Measurements from ENCODE around the gene GGTLC1. TPM values are rescaled to one million over a fixed set of nuclear protein-coding genes. Genes with fewer than 3 reads are reported as not detected.
"Not testable (repeated sequence)": the region's sequence is repeated elsewhere in the genome, so short reads cannot be mapped to it uniquely, and the experiment has no call there.

GGTLC1 gene
- total RNA-seq, 1 donor from 2014 or later: not detected

DNA sequence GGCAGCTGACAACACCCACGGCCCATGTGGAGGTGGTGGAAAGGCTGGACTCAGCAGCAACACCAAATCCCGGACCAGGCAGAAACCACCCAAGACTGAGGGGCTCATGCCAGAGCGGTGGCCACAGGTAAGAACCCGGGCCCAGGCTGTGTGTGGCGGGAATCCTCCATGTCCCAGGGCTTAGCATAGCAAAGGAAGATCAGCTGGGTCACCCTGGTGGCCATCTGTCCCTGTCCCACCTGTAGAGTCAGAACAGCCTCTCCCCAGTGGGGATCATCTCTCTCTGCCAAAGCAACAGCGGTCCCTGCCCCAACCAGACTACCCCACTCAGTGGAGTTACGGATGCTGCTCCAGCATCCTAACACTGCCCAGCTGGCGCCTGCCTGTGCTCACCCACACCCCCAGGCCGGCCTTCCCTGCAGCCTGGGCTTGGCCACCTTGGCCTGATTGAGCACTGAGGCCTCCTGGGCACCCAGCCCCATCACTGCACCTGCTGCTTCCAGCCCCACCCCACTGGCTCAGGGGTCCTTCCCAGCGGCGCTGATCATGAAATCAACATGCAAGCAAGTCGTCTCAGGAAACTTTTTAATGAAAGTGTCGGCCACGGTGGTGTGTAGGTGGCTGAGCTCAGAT lies 5.5 kb upstream of the GGTLC1 start:
- not testable (repeated sequence) for DNase-seq

GRCh38 chr20:23993440-23993839 lies 4.9 kb upstream of the GGTLC1 start:
- not testable (repeated sequence) for DNase-seq

GRCh38 chr20:23990296-23990695 lies 1.7 kb upstream of the GGTLC1 start:
- not testable (repeated sequence) for DNase-seq

- not testable (repeated sequence) for DNase-seq
Observed at GRCh38 chr20:23988966-23989365, 387 bp upstream of the GGTLC1 start.

GRCh38 chr20:23986716-23987115 lies 1.9 kb downstream of the GGTLC1 start:
- not testable (repeated sequence) for DNase-seq

GRCh38 chr20:23986310-23986709 lies 2.3 kb downstream of the GGTLC1 start:
- not testable (repeated sequence) for DNase-seq

- not testable (repeated sequence) for DNase-seq
Observed at GRCh38 chr20:23985790-23986225, 2.8 kb downstream of the GGTLC1 start.

DNA sequence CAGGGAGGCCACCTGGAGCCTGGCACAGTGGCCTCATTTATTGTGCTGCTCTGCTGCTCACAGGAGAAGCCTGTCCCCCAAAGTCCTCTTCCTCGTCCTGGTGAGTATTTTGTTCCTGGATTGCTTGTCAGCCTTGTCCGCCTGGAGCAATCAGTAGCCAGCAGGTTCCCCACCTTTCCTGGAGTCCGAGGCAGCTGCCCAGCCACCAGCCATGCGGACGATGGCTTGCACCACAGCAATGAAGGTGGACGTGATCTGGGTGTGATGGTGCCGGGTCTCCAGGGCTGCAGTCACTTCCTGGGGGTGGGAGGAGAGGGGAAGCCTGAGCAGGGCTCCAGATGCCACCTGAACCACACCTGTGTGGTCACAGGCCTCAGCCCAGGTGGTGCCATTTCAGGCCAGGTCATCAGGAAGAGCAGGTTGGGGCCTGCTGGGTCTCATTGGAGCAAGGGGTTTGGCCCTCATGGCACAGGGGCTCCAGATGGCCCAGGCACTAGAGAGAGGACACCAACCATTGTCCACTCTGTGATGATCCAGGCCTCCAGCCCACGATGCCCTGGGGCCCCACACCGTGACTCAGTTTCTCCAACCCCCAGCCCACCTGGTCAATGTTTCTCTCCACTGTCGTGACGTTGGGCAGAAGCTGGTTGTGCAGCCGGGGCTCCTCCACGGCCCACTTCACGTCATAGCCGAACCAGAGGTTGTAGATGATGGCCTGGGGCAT lies 3.4 kb downstream of the GGTLC1 start:
- DNase-seq: not testable (repeated sequence)

DNA sequence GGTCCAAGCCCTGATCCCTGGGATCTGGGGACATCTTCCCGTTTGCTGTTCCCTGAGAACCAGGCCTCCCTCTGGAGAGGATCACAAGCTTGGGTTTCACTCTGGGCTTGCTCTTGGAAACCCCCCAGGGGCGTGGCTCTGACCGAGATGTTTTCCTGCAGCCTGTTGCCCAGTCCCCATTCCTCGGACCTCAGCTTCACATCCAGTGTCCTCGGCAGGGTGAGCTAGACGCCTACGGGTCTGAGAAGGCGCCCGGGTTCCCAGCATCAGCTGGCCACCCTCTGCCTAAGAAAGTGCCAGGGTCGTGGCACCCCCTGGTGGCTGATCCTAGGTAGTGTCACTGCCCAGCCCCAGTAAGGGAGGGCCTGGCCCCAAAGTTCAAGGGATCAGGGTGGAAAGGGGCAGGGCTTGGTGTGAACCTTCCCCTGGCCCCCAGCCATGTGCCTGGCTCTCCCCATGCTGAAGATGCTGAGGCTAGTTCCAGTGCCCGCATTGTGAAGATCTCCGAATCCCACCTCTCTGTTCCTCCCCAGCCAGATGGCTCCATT lies 4.0 kb downstream of the GGTLC1 start:
- not testable (repeated sequence) for DNase-seq

DNA sequence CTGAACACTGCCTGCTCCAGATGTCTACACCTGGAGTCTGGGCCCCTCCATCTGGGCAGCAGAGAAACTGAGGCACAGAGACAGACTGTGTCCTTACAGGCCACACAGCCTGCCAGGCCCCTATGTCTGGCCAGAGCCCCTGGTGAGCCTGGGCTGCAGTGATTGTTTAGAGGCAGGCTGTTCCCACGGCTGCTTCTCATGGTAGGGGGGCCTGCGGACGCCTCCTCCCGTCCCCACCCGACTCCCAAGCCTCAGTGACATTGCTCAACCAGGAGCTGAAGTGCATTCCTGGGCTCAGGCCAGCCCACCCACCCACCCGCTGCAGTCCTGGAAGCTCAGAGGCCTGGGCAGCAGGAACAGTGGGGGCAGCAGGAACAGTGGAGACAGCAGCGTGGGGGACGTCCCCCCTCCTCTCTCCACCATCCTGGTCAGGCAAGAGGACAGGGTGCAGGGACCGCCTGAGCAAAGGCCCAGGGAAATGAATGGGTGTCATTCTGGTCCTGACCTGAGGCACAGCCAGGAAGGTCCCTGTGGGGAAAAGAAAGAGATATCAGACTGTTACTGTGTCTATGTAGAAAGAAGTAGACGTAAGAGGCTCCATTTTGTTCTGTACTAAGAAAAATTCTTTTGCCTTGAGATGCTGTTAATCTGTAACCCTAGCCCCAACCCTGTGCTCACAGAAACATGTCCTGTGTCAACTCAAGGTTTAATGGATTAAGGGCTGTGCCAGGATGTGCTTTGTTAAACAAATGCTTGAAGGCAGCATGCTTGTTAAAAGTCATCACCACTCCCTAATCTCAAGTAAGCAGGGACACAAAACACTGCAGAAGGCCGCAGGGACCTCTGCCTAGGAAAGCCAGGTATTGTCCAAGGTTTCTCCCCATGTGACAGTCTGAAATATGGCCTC lies 6.2 kb downstream of the GGTLC1 start:
- DNase-seq: not testable (repeated sequence)

- DNase-seq: not testable (repeated sequence)
Observed at GRCh38 chr20:23981526-23981925, 7.1 kb downstream of the GGTLC1 start.

GRCh38 chr20:23981014-23981413 lies 7.6 kb downstream of the GGTLC1 start:
- DNase-seq: peak; percentile 3

DNA sequence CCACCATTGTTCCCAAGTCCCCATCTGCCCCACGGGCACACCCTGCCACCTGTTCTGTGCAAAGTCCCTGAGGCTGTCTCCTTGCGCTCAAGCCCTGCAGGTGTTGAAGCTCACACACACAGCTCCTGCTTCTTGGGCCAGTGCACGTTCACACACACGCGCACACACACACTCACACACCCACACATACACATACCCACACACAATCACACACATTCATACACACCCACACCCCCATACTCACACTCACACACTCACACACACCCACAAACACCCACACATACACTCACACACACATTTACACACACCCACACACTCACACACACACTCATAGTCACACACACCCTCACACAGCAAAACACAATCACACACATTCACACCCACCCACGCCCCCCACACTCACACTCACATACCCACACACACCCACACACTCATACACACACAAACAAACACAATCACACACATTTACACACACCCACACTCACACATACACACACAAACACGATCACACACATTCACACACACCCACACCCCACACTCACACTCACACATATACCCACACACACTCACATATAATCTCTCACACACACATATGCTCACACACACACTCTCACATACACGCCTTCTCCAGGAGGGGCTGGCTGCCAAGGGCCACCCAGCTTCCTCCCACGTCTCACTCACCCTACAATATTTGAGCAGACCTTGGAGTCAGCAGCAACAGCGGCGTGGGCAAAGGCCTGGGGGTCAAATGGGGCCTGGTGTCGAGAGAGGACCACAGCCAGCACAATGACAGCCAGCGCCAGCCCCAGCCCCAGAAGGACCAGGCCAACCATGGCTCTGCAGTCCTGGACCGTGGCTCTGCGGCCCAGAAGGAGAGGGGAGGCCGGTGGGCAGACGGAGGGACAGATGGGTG lies 8.4 kb downstream of the GGTLC1 start:
- not testable (repeated sequence) for DNase-seq

DNA sequence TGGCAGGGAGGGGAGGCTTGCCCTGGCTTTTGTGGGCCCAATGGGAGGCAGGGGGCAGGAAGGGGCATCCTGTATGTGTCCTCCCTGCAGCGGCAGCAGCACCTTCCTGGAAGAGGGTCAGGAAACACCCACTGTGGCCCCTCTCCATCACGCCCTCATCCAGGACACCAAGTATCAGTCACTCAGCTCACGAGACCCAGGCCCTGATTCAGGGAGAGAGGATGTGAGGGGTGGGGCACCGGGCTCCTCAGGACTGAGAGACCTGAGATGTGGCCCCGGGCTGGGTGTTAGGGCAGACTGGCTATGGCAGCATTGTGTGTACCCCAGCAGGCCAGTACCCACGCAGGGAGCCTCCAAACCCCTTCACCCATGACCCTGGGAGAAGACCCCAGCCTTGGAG lies 9.2 kb downstream of the GGTLC1 start:
- not testable (repeated sequence) for DNase-seq

- not testable (repeated sequence) for DNase-seq
Observed at GRCh38 chr20:23978457-23978856, 10.1 kb downstream of the GGTLC1 start.

GRCh38 chr20:23974966-23975365 lies 13.6 kb downstream of the GGTLC1 start:
- DNase-seq: no peak

DNA sequence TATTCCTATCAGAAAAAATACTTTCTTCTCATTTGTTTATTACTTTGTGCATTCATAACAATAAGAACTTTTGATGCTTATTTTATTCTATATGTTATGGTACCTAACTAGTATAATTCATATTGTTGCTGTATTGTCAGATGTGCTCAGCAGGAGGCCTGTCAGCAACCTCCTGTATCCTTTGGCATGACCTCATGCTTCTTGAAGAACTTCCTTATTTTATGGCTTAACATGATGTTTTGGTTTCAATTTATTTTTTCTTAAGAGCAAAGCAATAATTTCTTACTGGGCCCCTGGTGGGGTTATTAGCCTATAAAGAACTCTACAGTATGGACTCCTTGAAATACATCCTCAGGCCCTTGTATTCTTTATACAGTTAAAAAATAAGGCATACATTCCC lies 17.3 kb downstream of the GGTLC1 start:
- DNase-seq: no peak

GRCh38 chr20:23970049-23970448 lies 18.5 kb downstream of the GGTLC1 start:
- no peak for DNase-seq

DNA sequence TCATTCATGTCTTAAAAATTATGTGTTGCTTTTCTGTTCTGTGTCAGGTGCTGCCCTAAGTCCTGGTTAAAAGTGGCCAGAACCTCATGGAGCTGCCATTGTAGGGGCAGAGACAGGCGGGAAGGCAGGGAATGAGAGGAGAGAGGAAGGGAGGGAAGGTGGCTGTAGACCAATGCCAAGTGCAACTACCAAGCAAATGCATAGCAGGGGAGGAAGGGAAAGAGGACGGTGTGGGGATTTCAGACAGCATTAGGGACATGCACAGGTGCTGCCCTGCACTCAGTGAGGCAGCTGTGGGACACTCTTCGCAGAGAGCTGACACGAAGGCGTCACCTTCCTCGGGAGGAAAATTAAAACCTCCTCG lies 21.0 kb downstream of the GGTLC1 start:
- no peak for DNase-seq

DNA sequence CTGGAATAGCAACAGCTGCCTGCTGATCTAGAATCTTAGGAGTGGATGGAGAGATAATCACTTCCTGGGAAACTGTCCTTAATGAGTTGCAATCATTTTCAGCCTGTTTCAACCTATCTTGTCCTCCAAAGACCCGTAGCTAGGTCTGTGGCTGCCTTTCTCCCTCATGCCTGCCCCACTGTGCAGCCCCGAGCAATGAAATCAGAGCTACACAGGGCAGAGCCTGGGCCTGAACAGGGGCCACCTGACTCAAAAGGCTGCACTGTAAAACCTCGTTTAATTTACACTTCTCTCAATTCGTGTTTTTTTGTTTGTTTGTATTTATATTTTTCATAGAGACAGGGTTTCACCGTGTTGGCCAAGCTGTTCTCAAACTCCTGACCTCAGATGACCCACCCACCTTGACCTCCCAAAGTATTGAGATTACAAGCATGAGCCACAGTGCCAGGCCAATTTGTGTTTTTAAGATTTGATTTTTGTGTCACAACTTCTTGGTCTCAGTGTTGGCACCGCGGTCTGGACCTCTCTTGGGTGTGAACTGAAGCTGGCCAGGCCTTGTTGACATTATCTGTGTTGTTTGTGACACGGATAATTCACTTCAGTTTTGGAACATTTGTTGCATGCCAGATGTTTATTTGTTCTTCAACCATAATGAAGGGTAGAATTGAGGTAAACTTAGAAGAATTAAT lies 21.5 kb downstream of the GGTLC1 start:
- DNase-seq: no peak

DNA sequence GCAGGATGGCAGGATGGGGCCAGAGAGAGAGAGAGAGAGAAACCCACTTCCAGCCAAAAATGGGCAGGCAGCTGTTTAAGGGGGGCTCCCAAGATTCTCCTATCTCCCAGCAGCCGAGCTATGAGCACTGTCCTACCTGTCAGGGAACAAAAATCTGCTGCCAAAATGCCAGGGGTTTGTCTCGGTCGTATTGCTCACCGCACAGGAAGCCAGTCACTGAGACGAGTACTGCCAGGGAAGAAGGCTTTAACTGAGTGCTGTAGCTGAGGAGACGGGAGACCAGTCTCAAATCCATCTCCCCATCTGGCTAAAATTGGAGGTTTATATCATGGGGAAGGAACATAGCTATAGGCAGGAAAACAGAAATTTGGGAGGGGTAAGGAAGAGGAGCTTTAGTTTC lies 22.3 kb downstream of the GGTLC1 start:
- no peak for DNase-seq

Measured in dermis blood vessel endothelial cell (primary cell).